Thyroid gland (tissue), 4 donors: ENCODE measurements around the gene CFAP43. TPM values are rescaled to one million over a fixed set of nuclear protein-coding genes. Genes with fewer than 3 reads are reported as not detected.

Source experiments
- DNase-seq, 2 donors: peaks; one replicate each; pipeline ENCODE4 v3.0.0-alpha.2; 2019
- H3K27ac ChIP-seq, 3 donors: fragments of 200-600 bp; sonication (generic); 1 replicate in 2 of 3; 2 replicates in 1 of 3; pipeline ENCODE4 v1.5.1; 2016 to 2019; ENCODE audit warnings: mild to moderate bottlenecking in 1 of 3, moderate library complexity in 1 of 3
- H3K27me3 ChIP-seq: fragments of 200-600 bp; sonication (generic); one replicate; pipeline ENCODE4 v1.5.1; 2019
- H3K36me3 ChIP-seq, 2 donors: fragments of 200-600 bp; sonication (generic); one replicate each; pipeline ENCODE4 v1.5.1; 2016 to 2019
- H3K4me1 ChIP-seq, 2 donors: fragments of 200-600 bp; sonication (generic); one replicate each; pipeline ENCODE4 v1.5.1; 2017 to 2019
- H3K4me3 ChIP-seq, 3 donors: fragments of 200-600 bp; sonication (generic); replicated peaks in 1 of 3; 1 replicate in 2 of 3; 2 replicates in 1 of 3; pipeline ENCODE4 v1.5.1; 2016; ENCODE audit warnings: mild to moderate bottlenecking in 1 of 3
- H3K9me3 ChIP-seq: fragments of 200-600 bp; sonication (generic); one replicate; pipeline ENCODE4 v1.5.1; 2017
- POLR2A ChIP-seq, 2 donors: fragments of 450-650 bp; IDR thresholded peaks; one replicate each; pipeline ENCODE4 v1.6.1; 2017; ENCODE audit warnings: antibody characterized with exemption in 2 of 2, mild to moderate bottlenecking in 2 of 2, moderate library complexity in 1 of 2
- WGBS, 2 donors: methylation state at CpG; one replicate each; pipeline ENCODE4 v1.1.5; 2017; 5-methylcytosine and 5-hydroxymethylcytosine counted together
- intact Hi-C: fragments of 100-400 bp; cut with DNase I; formaldehyde crosslinking; loops from one replicate; pipeline ENCODE4 v1.15.1; 2023
- total RNA-seq, 4 donors: library from RNA; depleted of rRNA; stranded (reverse); fragments of >200 nt; gene quantifications; one replicate each; pipeline ENCODE4 v1.2.3, GENCODE V29; 2016
- TF ChIP-seq, protein P1 (sequence below), 6 experiments: fragments of 200-600 bp in 3 of 6; fragments of 450-650 bp in 3 of 6; sonication (generic) in 3 of 6; IDR thresholded peaks; one replicate each; pipeline ENCODE4 v1.5.1; 2016 to 2019; ENCODE audit warnings: antibody characterized with exemption in 6 of 6, mild to moderate bottlenecking in 2 of 6, inconsistent platforms in 1 of 6, moderate library complexity in 1 of 6

The CFAP43 gene
- total RNA-seq, 4 donors from 2014 or later = 8.2 to 16.9 (median 11.5) TPM

- no peaks in the 10 kb centered on the region for H3K27me3 ChIP-seq
- 95 to 97% methylated on average over 6 of the region's 6 CpGs for WGBS, 2 donors
- H3K36me3 ChIP-seq = no peaks in the 10 kb centered on the region
- TF ChIP-seq, protein P1, sequence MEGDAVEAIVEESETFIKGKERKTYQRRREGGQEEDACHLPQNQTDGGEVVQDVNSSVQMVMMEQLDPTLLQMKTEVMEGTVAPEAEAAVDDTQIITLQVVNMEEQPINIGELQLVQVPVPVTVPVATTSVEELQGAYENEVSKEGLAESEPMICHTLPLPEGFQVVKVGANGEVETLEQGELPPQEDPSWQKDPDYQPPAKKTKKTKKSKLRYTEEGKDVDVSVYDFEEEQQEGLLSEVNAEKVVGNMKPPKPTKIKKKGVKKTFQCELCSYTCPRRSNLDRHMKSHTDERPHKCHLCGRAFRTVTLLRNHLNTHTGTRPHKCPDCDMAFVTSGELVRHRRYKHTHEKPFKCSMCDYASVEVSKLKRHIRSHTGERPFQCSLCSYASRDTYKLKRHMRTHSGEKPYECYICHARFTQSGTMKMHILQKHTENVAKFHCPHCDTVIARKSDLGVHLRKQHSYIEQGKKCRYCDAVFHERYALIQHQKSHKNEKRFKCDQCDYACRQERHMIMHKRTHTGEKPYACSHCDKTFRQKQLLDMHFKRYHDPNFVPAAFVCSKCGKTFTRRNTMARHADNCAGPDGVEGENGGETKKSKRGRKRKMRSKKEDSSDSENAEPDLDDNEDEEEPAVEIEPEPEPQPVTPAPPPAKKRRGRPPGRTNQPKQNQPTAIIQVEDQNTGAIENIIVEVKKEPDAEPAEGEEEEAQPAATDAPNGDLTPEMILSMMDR (IDR thresholded peaks at IDR 0.05) = no peak
- TF ChIP-seq POLR2A (IDR thresholded peaks at IDR 0.05) = no peak
- DNase-seq = no peak
- intact Hi-C loops = no loop called here
- no peak overlapping the region for H3K4me3 ChIP-seq
- H3K4me1 ChIP-seq = no peaks in the 10 kb centered on the region
- H3K27ac ChIP-seq = no peak overlapping the region
- no peaks in the 10 kb centered on the region for H3K9me3 ChIP-seq
Measured at GRCh38 chr10:104138131-104138530, 94.0 kb downstream of the CFAP43 start.

GRCh38 chr10:104130041-104130440 is 102.1 kb downstream of the CFAP43 start:
- H3K36me3 ChIP-seq = no peaks in the 10 kb centered on the region
- DNase-seq = no peak
- no peaks in the 10 kb centered on the region for H3K27me3 ChIP-seq
- H3K4me1 ChIP-seq = peaks cover 5 to 12% of the 10 kb centered on the region in 2 donors
- TF ChIP-seq POLR2A (IDR thresholded peaks at IDR 0.05) = no peak
- TF ChIP-seq, protein P1 (IDR thresholded peaks at IDR 0.05) = no peak
- no peak overlapping the region for H3K4me3 ChIP-seq
- 75 to 78% methylated on average over 3 of the region's 3 CpGs for WGBS, 2 donors
- H3K27ac ChIP-seq = no peak overlapping the region
- H3K9me3 ChIP-seq = no peaks in the 10 kb centered on the region
- intact Hi-C loops = no loop called here

DNA sequence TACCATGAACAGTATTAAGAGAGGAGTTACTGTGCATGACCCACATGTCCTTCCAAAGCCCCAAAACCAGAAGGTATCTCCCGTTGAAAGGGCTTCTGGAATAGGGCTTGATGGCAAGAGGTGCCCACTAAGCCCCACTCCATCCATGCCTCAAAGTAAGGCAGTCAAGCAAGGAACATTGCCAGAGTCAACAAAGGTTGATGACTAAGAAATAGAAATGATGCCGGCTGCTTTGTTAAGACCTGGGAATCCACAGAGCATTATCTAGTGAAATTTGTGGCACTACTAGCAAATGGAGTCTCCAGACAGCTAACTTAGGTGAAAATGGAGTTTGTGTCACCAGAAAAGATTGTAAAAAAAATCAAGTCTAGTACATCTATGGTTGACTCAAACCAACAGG is 104.0 kb downstream of the CFAP43 start:
- 83 to 91% methylated on average over 2 of the region's 2 CpGs for WGBS, 2 donors

GRCh38 chr10:104127411-104127810 is 104.8 kb downstream of the CFAP43 start:
- Histone ChIP-seq H3K27me3 (no peaks in the 10 kb centered on the region), H3K27ac (peak overlapping the region; percentile 44 to 54 (median 47)), H3K4me3 (no peak overlapping the region), H3K9me3 (no peaks in the 10 kb centered on the region), H3K36me3 (no peaks in the 10 kb centered on the region), H3K4me1 (peaks cover 5 to 20% of the 10 kb centered on the region in 2 donors)
- intact Hi-C loops = loop anchor here (5.0 kb wide), 1 partner anchor 80 kb away; no protein-coding TSS in a partner anchor
- TF ChIP-seq, protein P1 (IDR thresholded peaks at IDR 0.05) = peak in 1 of 6 experiments; percentile 22
- no peak for TF ChIP-seq POLR2A (IDR thresholded peaks at IDR 0.05)
- peak; percentile 19 to 22 for DNase-seq
- 68 to 85% methylated on average over 2 of the region's 2 CpGs for WGBS, 2 donors

More for the DNA sequence above, 104.0 kb downstream of the CFAP43 start:
- Histone ChIP-seq H3K9me3 (no peaks in the 10 kb centered on the region), H3K27ac (no peak overlapping the region), H3K4me1 (peaks cover 5 to 12% of the 10 kb centered on the region in 2 donors), H3K4me3 (no peak overlapping the region), H3K36me3 (no peaks in the 10 kb centered on the region), H3K27me3 (no peaks in the 10 kb centered on the region)
- TF ChIP-seq, protein P1 (IDR thresholded peaks at IDR 0.05) = no peak
- no peak for TF ChIP-seq POLR2A (IDR thresholded peaks at IDR 0.05)
- DNase-seq = no peak
- intact Hi-C loops = loop anchor here (5.0 kb wide), 1 partner anchor 81 kb away; no protein-coding TSS in a partner anchor

- no peak overlapping the region for H3K27ac ChIP-seq
Measured at GRCh38 chr10:104123397-104123796, 108.8 kb downstream of the CFAP43 start.

More at GRCh38 chr10:104123397-104123796, 108.8 kb downstream of the CFAP43 start:
- Histone ChIP-seq H3K4me1 (peaks cover 5 to 35% of the 10 kb centered on the region in 2 donors), H3K9me3 (no peaks in the 10 kb centered on the region), H3K36me3 (no peaks in the 10 kb centered on the region), H3K27me3 (no peaks in the 10 kb centered on the region), H3K4me3 (no peak overlapping the region)
- no peak for DNase-seq
- intact Hi-C loops = no loop called here
- 74 to 81% methylated on average over 1 of the region's 1 CpG for WGBS, 2 donors
- TF ChIP-seq, protein P1 (IDR thresholded peaks at IDR 0.05) = peak in 3 of 6 experiments; percentile 27 to 30 (median 28)
- no peak for TF ChIP-seq POLR2A (IDR thresholded peaks at IDR 0.05)
